Left colon (tissue), 2 donors: Measurements from ENCODE around the gene PABPN1L. TPM values are rescaled to one million over a fixed set of nuclear protein-coding genes. Genes with fewer than 3 reads are reported as not detected.
"Not testable (repeated sequence)": the region's sequence is repeated elsewhere in the genome, so short reads cannot be mapped to it uniquely, and the experiment has no call there.

Source experiments
- ATAC-seq: fragments of 200-7000 bp; cut with Tn5 transposase; one replicate; pipeline ENCODE4 v1.9.1; 2020; ENCODE audit warnings: mild to moderate bottlenecking, moderate library complexity
- DNase-seq, 2 donors: peaks; one replicate each; pipeline ENCODE4 v3.0.0-alpha.2; 2020
- intact Hi-C, 2 donors: fragments of 100-400 bp; cut with DNase I in 1 of 2; cut with micrococcal nuclease in 1 of 2; formaldehyde crosslinking; loops; one replicate each; pipeline versions ENCODE4 v1.11.2 to v1.14.0; 2022; cut with DNase I, micrococcal nuclease
- total RNA-seq, 2 donors: library from RNA; stranded (reverse); fragmentation: NEBNext Ultra II Directional; extraction: Animal tissue kit (Norgen Biotek cat#: 25700); gene quantifications; one replicate each; pipeline ENCODE4 v1.2.1, GENCODE V29; 2021
- donor health status: DM: no; HTN: no; CAD: no.
- donor health status: DM: yes; HTN: yes; CAD: no.

The PABPN1L gene
- total RNA-seq, 2 donors from 2014 or later: not detected

DNA sequence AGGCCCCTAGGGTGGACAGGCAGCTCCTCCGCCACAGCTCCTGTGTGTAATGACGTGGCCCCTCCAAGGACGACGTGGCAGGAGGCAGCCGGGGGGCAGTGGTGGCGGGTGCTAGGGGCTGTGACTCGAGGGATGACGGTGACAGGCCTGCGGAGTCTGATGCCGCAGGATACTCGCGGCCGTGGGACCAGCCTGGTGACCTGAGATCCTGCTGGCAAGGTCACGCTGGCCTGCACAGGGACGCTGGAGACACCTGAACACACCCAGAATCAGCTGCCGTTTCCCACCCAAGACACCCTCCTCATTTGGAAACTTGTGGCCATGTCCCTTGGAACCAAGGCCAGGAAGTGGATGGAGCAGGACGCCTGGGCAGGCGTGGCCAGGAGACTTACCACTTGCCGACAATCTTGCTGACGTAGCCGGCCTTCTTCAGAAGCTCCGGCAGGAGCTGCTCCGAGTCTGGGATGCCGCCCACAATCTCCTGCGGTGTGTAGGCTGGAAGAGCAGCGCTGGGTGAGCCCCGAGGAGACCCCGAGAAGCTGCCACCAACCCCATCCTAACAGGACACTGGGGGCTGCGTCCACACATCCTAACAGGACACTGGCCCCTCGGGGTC, 25.8 kb downstream of the PABPN1L start:
- ATAC-seq: no peak
- intact Hi-C loops: no loop called here

DNA sequence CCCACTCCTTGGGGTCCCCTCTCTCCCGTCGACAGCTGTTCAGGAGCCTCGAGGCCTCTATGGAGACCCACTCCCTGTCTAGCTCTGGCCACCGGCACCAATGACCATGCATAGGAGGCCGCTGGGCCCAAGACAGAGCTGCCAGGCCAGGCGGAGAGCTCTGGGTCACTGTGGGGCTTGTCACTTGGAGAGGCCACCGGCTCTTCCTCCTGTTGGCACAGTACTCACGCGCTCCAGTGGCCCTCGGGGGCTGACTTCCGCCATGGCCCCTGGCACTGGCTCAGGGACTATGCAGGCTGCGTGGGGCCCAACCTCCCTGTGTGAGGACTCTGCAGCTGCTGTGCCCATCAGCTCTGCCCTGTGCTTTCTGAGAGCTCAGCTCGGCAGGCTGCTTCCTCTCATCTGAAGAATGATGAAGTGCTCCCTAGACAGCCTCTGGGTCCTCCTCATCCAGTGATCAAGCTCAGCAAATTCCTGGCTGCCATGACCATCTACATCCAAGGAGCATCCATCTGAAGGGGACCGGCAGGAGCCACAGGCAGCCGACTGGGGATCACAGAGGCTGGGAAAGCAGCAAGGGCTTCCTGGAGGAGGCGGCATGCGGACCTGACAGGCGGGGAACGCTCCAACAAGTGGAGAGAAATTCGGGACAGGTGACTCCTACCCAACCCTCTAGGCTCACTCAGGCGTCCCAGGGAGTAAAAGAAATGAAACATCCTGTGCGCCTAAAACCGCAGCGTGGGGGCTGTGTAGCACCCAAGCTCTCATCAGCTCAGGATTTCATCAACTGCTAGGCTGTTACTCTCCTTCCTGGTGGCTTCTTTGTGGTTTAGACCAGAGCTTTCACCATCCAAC, 26.5 kb downstream of the PABPN1L start:
- ATAC-seq (no peak), DNase-seq (no peak)
- intact Hi-C loops: no loop called here

More for the DNA sequence above, 25.8 kb downstream of the PABPN1L start:
- DNase-seq: no peak

DNA sequence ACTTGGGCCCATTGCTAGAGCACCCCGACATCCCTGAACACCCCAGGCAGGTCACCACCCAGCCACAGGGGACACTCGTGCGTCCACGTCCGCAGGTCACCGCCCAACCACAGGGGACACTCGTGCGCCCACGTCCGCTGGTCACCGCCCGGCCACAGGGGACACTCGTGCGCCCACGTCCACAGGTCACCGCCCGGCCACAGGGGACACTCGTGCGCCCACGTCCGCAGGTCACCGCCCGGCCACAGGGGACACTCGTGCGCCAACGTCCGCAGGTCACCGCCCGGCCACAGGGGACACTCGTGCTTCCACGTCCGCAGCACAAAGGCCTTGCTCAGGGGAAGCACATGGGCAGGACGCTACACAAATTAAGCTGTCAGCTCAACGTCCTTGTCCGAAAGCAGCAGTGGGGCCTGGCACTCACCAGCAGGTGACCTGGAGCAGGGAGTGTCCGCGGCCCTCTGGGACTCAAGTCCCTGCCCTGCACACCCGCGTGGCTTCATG, 27.4 kb downstream of the PABPN1L start:
- intact Hi-C loops: no loop called here

DNA sequence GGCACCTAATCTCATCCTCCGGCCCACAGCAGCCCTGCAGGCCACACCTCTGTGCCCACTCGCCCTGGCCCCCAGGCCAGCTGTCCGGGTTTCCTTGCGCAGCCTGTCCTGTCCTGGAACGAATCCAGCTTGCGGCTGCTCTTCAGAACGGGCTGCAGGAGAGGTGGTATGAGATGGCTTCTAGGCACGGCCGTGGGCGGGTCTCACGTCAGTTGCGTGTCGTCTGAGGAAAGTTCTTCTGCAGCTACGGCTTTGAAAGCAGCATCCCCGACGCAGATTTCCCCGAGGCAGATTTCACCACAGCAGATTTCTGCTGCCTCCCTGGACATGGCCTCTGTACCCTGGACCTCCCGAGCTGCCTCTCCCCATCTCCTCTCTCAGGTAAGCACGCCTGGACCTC, 27.9 kb downstream of the PABPN1L start:
- ATAC-seq (no peak), DNase-seq (no peak)
- intact Hi-C loops: no loop called here

More for the DNA sequence above, 27.4 kb downstream of the PABPN1L start:
- DNase-seq: no peak
- ATAC-seq: no peak

DNA sequence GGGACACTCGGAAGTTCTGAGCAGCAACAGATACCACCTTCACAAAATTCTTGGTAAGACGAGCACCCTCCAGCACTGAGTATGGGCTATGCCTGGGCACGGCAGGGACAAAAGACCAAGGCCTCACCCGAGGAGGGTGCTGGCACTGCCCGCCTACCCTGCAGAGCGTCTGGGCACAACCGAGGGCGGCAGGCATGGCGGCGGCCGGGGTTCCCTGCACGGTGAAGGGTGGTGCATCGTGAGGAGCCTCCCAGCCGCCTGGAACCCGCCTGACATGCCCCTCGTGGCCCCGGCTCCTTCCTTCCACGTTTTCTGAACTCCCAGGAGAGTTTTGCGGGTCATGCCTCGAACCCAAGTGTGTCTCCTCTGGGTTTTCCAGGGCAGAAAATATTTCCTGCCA, 28.7 kb downstream of the PABPN1L start:
- intact Hi-C loops: no loop called here
- DNase-seq (no peak), ATAC-seq (no peak)

DNA sequence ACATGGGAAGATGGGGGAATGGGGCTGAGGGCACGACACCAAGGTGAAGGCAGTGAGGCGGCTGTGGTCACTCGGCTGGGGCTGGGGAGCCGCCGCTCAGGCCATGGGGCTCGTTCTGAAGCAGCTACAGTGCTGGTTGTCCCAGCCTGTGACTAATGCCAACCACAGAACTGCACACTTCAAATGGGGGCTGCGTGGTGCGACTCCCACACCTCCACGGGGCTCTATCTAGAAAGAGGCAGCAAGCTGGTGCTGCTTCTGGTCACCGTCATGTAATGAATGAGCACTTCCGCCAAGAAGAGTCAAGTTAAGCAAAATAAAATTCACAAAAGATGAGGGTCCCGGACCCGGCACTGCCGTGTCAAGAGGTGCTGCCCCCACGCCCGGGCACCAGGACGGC, 29.7 kb downstream of the PABPN1L start:
- no peak for DNase-seq

DNA sequence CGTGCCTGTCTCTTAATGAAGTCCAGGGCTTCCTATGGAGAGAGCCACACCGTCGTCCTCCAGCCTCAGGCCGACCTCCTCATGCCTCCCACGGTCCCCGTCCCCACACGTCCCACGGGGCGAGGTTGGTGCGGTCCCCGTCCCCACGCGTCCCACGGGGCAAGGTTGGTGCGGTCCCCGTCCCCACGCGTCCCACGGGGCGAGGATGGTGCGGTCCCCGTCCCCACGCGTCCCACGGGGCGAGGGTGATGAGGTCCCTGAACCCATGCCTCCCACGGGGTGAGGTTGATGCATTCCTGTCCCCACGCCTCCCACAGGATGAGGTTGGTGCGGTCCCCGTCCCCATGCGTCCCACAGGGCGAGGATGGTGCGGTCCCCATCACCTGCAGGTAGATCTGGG, 30.6 kb downstream of the PABPN1L start:
- ATAC-seq (no peak), DNase-seq (no peak)
- intact Hi-C loops: no loop called here

More for the DNA sequence above, 29.7 kb downstream of the PABPN1L start:
- no peak for ATAC-seq
- intact Hi-C loops: no loop called here

DNA sequence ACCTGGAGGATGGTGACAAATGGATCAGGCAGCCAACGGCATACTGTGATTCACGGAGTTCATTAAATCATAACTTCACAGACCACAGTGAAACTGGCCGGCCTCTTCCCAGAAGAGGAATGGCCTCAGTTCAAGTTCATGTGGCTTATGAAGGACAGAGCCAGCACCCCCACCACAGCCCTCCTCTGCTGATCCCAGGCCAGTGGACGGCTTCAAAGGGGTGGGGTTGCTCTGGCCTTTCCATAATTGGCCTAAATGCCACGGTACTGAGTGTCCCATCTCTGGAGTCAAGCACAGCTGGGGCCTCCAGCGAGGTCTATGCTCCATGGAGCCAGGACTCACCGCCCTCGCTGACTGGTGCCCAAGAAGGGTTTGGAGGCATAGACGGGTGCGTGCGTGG, 31.1 kb downstream of the PABPN1L start:
- DNase-seq: no peak
- intact Hi-C loops: no loop called here
- no peak for ATAC-seq

DNA sequence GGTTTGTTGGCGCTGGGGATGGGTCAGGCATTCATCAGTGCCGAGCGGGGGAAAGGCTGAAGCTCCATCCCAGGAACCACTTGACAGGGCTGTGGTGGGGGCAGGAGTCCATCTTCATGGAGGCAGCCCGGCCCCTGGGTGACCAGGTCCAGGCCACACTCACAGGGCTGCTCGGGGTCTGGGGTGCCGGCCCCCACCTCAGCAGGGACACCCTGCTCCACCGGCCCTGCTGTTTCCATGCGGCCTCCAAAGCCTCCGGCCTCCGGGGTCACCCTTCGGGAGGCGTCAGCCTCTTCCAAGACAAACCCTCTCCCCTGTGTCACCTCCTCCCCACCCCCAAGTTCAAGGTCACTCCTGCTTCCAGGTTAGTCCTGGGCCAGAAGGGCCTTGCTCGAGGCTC, 31.8 kb downstream of the PABPN1L start:
- ATAC-seq (no peak), DNase-seq (no peak)
- intact Hi-C loops: no loop called here

DNA sequence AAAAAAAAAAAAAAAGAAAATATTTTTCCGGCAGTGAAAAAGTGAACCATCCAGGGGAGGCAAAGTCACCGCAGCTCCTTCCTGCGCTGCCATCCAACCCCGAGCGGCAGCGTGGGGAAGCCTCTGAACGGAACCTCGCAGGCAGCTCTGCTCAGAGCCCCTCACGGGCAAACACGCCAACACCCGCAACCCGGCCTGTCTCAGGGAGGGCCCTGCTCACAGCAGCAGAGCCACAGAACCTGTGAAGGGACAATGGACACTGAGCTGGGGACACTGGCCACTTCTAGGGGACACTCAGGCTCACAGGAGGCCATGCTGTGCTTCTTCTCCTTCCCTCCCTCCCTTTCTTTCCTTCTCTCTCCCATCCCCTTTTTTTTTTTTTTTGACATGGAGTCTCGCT, 33.4 kb downstream of the PABPN1L start:
- intact Hi-C loops: no loop called here
- ATAC-seq (no peak), DNase-seq (no peak)

DNA sequence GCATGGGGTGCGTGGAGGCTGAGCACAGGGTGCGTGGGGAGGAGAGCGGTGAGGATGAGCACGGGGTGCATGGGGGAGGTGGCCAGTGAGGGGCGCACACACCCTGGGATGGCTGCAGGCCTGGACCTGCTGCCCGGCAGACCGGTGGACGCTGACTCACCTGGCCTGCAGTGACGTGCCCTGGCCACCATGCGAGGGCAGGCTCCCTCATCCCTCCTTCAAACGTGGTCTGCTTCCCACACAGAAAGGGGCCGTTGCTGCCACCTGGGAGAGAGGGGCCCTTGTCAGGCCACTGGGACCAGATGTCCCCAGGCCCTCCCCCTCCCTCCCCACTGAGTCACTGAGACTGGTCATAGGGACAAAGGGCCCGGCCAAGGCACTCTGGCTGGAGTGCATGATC, 34.6 kb downstream of the PABPN1L start:
- ATAC-seq (no peak), DNase-seq (no peak)
- intact Hi-C loops: no loop called here

DNA sequence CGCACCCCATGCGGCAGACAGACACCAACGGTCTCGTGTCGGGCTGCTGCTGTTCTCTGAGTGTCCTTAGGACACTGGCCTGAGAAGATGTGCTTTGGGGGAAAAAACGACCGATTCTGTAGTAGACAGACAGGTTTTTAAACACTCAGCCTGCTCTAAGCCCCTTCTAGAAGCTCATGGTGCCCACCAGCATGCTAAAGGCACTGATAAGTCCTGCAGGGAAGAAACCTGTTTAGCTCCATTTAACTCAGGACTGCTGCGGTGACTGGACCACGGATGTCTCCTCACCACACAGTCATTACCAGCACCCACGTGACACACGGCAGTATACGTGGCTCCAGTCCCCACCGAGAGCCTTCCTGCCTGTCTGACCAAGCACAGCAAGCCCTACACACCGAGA, 35.7 kb downstream of the PABPN1L start:
- DNase-seq: no peak
- ATAC-seq: no peak
- intact Hi-C loops: no loop called here

DNA sequence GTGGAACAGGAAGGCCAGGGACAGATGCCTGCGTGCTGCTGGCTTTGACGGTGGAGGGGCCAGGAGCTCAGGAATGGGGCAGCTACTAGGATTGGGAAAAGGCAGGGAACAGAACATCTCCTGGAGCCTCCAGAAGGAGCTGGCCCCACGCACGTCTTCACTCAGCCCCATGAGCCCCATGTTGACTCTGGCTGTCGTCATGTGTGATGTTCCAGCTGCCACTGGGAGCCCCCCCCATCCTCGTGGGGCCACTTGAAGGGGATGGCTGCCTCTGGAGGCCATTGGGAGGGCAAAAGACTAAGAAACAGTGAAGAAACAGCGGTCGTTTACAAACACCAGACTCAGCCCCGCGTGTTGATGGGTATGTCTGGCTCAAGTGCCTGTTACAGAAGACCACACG, 36.2 kb downstream of the PABPN1L start:
- no peak for DNase-seq
- ATAC-seq: no peak
- intact Hi-C loops: no loop called here

DNA sequence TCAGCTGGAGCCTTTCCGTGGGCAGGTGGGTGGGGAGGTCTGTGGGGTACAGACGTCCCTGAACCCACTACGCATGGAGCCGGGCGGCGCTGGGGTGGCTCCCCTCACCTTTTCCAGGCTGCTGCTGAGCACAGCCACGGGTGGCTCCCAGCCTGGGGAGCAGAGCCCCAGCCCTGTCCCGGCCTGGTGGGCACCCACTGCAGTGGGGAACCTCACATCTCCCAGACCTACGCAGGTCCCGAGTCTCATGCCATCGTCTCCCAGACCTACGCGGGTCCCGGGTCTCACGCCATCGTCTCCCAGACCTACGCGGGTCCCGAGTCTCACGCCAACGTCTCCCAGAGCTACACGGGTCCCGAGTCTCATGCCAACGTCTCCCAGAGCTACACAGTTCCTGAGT, 37.7 kb downstream of the PABPN1L start:
- ATAC-seq: no peak
- DNase-seq: no peak
- intact Hi-C loops: no loop called here

DNA sequence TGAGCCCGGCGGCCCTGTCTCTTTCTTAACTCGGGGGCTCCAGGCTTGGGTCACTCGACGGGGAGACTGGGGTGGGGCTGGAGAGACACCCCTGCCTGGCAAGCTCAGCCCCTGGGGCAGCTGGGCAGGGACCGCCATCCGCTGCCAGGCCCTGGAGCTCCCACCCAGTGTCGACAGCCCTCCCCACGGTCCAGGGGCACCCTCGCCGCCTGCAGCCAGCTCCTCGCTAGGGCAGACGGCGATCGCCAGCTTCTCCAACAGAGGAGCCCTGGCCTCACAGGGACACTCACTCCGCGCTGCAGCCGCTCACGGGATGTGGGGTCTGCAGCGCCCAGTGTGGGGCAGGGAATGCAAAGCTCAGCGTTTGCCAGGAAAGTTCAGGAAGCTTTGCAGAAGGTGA, 38.7 kb downstream of the PABPN1L start:
- no peak for ATAC-seq
- DNase-seq: no peak
- intact Hi-C loops: no loop called here

DNA sequence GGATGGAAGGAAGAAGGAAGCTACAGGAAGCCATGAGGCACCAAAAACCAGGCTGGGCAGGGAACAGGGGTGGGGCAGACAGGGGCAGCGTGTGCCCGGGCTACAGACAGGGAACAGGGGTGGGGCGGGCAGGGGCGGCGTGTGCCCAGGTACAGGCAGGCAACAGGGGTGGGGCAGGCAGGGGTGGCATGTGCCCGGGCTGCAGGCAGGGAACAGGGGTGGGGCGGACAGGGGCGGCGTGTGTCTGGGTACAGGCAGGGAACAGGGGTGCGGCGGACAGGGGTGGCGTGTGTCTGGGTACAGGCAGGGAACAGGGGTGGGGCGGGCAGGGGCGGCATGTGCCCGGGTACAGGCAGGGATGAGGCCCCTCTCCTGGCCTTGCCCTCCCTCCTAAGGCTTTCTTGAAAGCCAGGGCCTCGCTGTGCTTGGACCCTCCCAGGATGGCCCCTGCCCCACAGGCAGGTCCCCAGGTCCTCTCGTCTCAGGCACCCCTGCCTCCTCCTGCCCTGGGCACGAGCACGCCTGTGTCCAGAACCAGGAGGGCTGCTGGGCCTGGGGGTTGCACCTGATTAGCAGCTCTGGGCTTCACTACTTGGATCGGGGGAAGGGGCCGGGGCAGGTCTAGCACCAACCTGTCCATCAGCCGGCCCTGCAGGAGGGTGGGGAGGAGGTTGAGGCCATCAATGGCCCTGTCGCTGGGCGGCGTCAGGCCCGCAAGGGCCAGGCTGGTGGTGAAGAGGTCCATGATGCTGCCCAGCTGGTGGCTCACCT, 40.2 kb downstream of the PABPN1L start:
- DNase-seq (peak; percentile 55 to 91), ATAC-seq (peak; percentile 84)
- intact Hi-C loops: no loop called here

DNA sequence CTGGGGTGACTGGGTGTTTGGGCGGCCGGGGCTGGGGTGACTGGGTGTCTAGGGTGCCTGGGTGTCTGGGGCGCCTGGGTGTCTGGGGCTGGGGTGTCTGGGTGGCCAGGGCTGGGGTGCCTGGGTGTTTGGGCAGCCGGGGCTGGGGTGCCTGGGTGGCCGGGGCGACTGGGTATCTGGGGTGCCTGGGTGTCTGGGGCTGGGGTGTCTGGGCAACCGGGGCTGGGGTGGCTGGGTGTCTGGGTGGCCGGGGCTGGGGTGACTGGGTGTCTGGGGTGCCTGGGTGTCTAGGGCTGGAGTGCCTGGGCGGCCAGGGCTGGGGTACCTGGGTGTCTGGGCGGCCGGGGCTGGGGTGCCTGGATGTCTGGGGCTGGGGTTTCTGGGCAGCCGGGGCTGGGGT, 41.3 kb downstream of the PABPN1L start:
- ATAC-seq (no peak), DNase-seq (no peak)
- intact Hi-C loops: no loop called here

DNA sequence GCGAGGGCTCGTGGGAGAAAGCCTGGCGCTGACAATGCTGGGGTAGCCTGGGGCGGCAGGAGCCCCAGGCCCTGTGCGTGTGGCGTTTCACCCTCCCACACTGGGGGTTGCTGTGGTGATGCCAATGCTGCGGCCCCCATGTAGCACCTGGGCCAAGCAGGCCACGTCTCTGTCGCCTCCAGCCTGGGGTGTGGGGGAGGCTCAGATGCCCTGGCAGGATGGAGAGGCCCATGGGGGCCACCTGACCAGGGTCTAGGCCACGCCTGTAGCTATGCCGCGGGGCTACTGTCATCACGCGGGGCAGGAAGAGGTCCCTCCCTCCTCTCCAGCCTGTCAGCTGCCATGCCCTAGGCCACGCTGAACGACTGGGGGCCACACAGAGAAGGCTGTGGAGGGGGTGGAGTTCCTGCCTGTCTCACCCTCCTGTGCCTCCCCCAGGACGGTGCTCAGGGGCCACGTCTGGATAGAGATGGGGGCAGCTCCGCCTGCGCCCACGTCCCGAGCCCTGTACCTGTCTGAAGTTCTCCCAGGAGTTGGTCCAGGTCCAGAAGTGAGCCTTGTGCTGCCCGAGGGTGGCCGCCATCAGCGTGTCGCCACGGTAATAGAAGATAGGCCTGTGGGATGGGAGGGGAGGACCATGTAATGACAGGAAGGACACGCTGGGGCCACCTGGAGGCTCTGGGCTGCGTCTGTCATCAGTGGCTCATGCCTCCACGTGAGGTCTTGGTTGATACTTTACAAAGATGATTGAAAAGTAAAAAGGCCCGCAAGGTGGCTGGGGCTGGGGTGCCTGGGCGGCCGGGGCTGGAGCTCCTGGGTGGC, 42.0 kb downstream of the PABPN1L start:
- intact Hi-C loops: no loop called here
- no peak for DNase-seq
- no peak for ATAC-seq

DNA sequence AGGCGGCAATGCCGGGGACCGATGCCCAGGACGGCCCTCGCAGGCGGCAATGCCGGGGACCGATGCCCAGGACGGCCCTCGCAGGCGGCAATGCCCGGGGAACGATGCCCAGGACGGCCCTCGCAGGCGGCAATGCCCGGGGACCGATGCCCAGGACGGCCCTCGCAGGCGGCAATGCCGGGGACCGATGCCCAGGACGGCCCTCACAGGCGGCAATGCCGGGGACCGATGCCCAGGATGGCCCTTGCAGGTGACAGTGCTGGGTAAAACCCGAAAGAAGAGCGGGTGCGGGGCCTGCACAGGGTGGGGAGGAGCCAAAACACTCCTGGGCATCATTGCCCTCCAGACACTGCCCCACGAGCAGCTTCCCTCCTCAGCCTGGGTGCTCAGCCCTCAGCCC, 42.8 kb downstream of the PABPN1L start:
- intact Hi-C loops, DNase-seq, ATAC-seq: not testable (repeated sequence)
